Measurements from ENCODE around the gene TMEM145.

Gene TMEM145

GRCh38 chr19:42281827-42282762 is 31.0 kb upstream of the TMEM145 start:
- no peak for TF ChIP-seq ZNF274 (IDR thresholded peaks at IDR 0.05; ENCODE audit: low read depth, low read length)
- H3K4me3 ChIP-seq (ENCODE audit: low read length), result no peak overlapping the region

GRCh38 chr19:42282819-42283187 is 30.3 kb upstream of the TMEM145 start:
- no peak for TF ChIP-seq ZNF274 (IDR thresholded peaks at IDR 0.05; ENCODE audit: low read depth, low read length)
- peak overlapping the region; percentile 55; the same call in 1 of the 2 replicates for H3K4me3 ChIP-seq (ENCODE audit: low read length)

- H3K4me3 ChIP-seq (ENCODE audit: low read length), result peak overlapping the region; percentile 55; the same call in 1 of the 2 replicates
- no peak for TF ChIP-seq ZNF274 (IDR thresholded peaks at IDR 0.05; ENCODE audit: low read depth, low read length)
Observed at GRCh38 chr19:42283188-42284065, 29.7 kb upstream of the TMEM145 start.

- no peak for TF ChIP-seq ZNF274 (IDR thresholded peaks at IDR 0.05; ENCODE audit: low read depth, low read length)
- peak overlapping the region; percentile 38; the same call in 1 of the 2 replicates for H3K4me3 ChIP-seq (ENCODE audit: low read length)
Observed at GRCh38 chr19:42284066-42284501, 29.0 kb upstream of the TMEM145 start.

GRCh38 chr19:42284591-42285341 is 28.3 kb upstream of the TMEM145 start:
- peak overlapping the region; percentile 76 for H3K4me3 ChIP-seq (ENCODE audit: low read length)
- TF ChIP-seq ZNF274 (IDR thresholded peaks at IDR 0.05; ENCODE audit: low read depth, low read length), result no peak

- H3K4me3 ChIP-seq (ENCODE audit: low read length), result peak overlapping the region; percentile 76; the same call in 1 of the 2 replicates
- TF ChIP-seq ZNF274 (IDR thresholded peaks at IDR 0.05; ENCODE audit: low read depth, low read length), result no peak
Observed at GRCh38 chr19:42285541-42285941, 27.6 kb upstream of the TMEM145 start.

- no peak for TF ChIP-seq ZNF274 (IDR thresholded peaks at IDR 0.05; ENCODE audit: low read depth, low read length)
Observed at GRCh38 chr19:42285988-42286348, 27.1 kb upstream of the TMEM145 start.

GRCh38 chr19:42286349-42287016 is 26.6 kb upstream of the TMEM145 start:
- H3K4me3 ChIP-seq (ENCODE audit: low read length), result peak overlapping the region; percentile 76; the same call in 1 of the 2 replicates

More at GRCh38 chr19:42285988-42286348, 27.1 kb upstream of the TMEM145 start:
- peak overlapping the region; percentile 76; the same call in 1 of the 2 replicates for H3K4me3 ChIP-seq (ENCODE audit: low read length)

GRCh38 chr19:42287017-42287826 is 25.9 kb upstream of the TMEM145 start:
- no peak overlapping the region for H3K4me3 ChIP-seq (ENCODE audit: low read length)
- no peak for TF ChIP-seq ZNF274 (IDR thresholded peaks at IDR 0.05; ENCODE audit: low read depth, low read length)

More at GRCh38 chr19:42286349-42287016, 26.6 kb upstream of the TMEM145 start:
- TF ChIP-seq ZNF274 (IDR thresholded peaks at IDR 0.05; ENCODE audit: low read depth, low read length), result no peak

- no peak for TF ChIP-seq ZNF274 (IDR thresholded peaks at IDR 0.05; ENCODE audit: low read depth, low read length)
- no peak overlapping the region for H3K4me3 ChIP-seq (ENCODE audit: low read length)
Observed at GRCh38 chr19:42287827-42288107, 25.3 kb upstream of the TMEM145 start.

GRCh38 chr19:42288387-42288786 is 24.7 kb upstream of the TMEM145 start:
- TF ChIP-seq ZNF274 (IDR thresholded peaks at IDR 0.05; ENCODE audit: low read depth, low read length), result no peak
- no peak overlapping the region for H3K4me3 ChIP-seq (ENCODE audit: low read length)

- no peak for TF ChIP-seq ZNF274 (IDR thresholded peaks at IDR 0.05; ENCODE audit: low read depth, low read length)
- H3K4me3 ChIP-seq (ENCODE audit: low read length), result no peak overlapping the region
Observed at GRCh38 chr19:42288881-42289555, 24.1 kb upstream of the TMEM145 start.

All from GM08714 (cell line).